ENCODE data around the gene IER5L.
"Not testable (repeated sequence)": the region's sequence is repeated elsewhere in the genome, so short reads cannot be mapped to it uniquely, and the experiment has no call there.

Gene IER5L

GRCh38 chr9:129206401-129206800 is 28.3 kb upstream of the IER5L start:
- no peak for DNase-seq (ENCODE audit: low read depth, low spot score)

GRCh38 chr9:129204840-129205239 is 26.8 kb upstream of the IER5L start:
- DNase-seq (ENCODE audit: low read depth, low spot score): no peak
- H3K4me3 ChIP-seq (ENCODE audit: low read length): no peak overlapping the region

More at GRCh38 chr9:129206401-129206800, 28.3 kb upstream of the IER5L start:
- H3K4me3 ChIP-seq (ENCODE audit: low read length): no peak overlapping the region

GRCh38 chr9:129203556-129203909 is 25.5 kb upstream of the IER5L start:
- peak overlapping the region; percentile 57 for H3K4me3 ChIP-seq (ENCODE audit: low read length)
- no peak for DNase-seq (ENCODE audit: low read depth, low spot score)

- DNase-seq (ENCODE audit: low read depth, low spot score): peak; percentile 62
- peak overlapping the region; percentile 57 for H3K4me3 ChIP-seq (ENCODE audit: low read length)
Observed at GRCh38 chr9:129202613-129203555, 24.8 kb upstream of the IER5L start.

- no peak for DNase-seq (ENCODE audit: low read depth, low spot score)
- H3K4me3 ChIP-seq (ENCODE audit: low read length): no peak overlapping the region
Observed at GRCh38 chr9:129201866-129202265, 23.8 kb upstream of the IER5L start.

GRCh38 chr9:129201289-129201688 is 23.2 kb upstream of the IER5L start:
- DNase-seq (ENCODE audit: low read depth, low spot score): no peak
- H3K4me3 ChIP-seq (ENCODE audit: low read length): no peak overlapping the region

GRCh38 chr9:129200255-129200654 is 22.2 kb upstream of the IER5L start:
- no peak overlapping the region for H3K4me3 ChIP-seq (ENCODE audit: low read length)
- no peak for DNase-seq (ENCODE audit: low read depth, low spot score)

GRCh38 chr9:129199044-129199435 is 21.0 kb upstream of the IER5L start:
- no peak for DNase-seq (ENCODE audit: low read depth, low spot score)
- no peak overlapping the region for H3K4me3 ChIP-seq (ENCODE audit: low read length)

GRCh38 chr9:129198319-129199043 is 20.4 kb upstream of the IER5L start:
- H3K4me3 ChIP-seq (ENCODE audit: low read length): no peak overlapping the region
- DNase-seq (ENCODE audit: low read depth, low spot score): no peak

GRCh38 chr9:129197978-129198318 is 19.9 kb upstream of the IER5L start:
- DNase-seq (ENCODE audit: low read depth, low spot score): no peak
- H3K4me3 ChIP-seq (ENCODE audit: low read length): no peak overlapping the region

GRCh38 chr9:129197045-129197444 is 19.0 kb upstream of the IER5L start:
- not testable (repeated sequence) for H3K4me3 ChIP-seq (ENCODE audit: low read length); DNase-seq (ENCODE audit: low read depth, low spot score)

- no peak overlapping the region for H3K4me3 ChIP-seq (ENCODE audit: low read length)
- no peak for DNase-seq (ENCODE audit: low read depth, low spot score)
Observed at GRCh38 chr9:129195606-129196005, 17.5 kb upstream of the IER5L start.

- H3K4me3 ChIP-seq (ENCODE audit: low read length): no peak overlapping the region
- DNase-seq (ENCODE audit: low read depth, low spot score): no peak
Observed at GRCh38 chr9:129194221-129194620, 16.2 kb upstream of the IER5L start.

- no peak overlapping the region for H3K4me3 ChIP-seq (ENCODE audit: low read length)
- no peak for DNase-seq (ENCODE audit: low read depth, low spot score)
Observed at GRCh38 chr9:129193655-129194054, 15.6 kb upstream of the IER5L start.

GRCh38 chr9:129191234-129191633 is 13.2 kb upstream of the IER5L start:
- no peak overlapping the region for H3K4me3 ChIP-seq (ENCODE audit: low read length)
- no peak for DNase-seq (ENCODE audit: low read depth, low spot score)

GRCh38 chr9:129189971-129190370 is 11.9 kb upstream of the IER5L start:
- DNase-seq (ENCODE audit: low read depth, low spot score): not testable (repeated sequence)

GRCh38 chr9:129187042-129187441 is 9.0 kb upstream of the IER5L start:
- DNase-seq (ENCODE audit: low read depth, low spot score): no peak
- no peak overlapping the region for H3K4me3 ChIP-seq (ENCODE audit: low read length)

More at GRCh38 chr9:129189971-129190370, 11.9 kb upstream of the IER5L start:
- H3K4me3 ChIP-seq (ENCODE audit: low read length): not testable (repeated sequence)

- no peak overlapping the region for H3K4me3 ChIP-seq (ENCODE audit: low read length)
- no peak for DNase-seq (ENCODE audit: low read depth, low spot score)
Observed at GRCh38 chr9:129185991-129186390, 7.9 kb upstream of the IER5L start.

GRCh38 chr9:129185402-129185801 is 7.3 kb upstream of the IER5L start:
- no peak overlapping the region for H3K4me3 ChIP-seq (ENCODE audit: low read length)
- DNase-seq (ENCODE audit: low read depth, low spot score): no peak

GRCh38 chr9:129184596-129185122 is 6.6 kb upstream of the IER5L start:
- H3K4me3 ChIP-seq (ENCODE audit: low read length): no peak overlapping the region
- DNase-seq (ENCODE audit: low read depth, low spot score): no peak
